LNCAP (cell line): ENCODE measurements around the gene EIF1AD.

ENCODE experiments used
- CTCF ChIP-seq: fragments of 450-650 bp; IDR thresholded peaks from 2 replicates; pipeline ENCODE4 v1.5.1; 2017; ENCODE audit warnings: mild to moderate bottlenecking

Gene EIF1AD

GRCh38 chr11:65977621-65978390 is 24.2 kb downstream of the EIF1AD start:
- TF ChIP-seq CTCF = no peak

GRCh38 chr11:65976216-65977176 is 25.5 kb downstream of the EIF1AD start:
- TF ChIP-seq CTCF = no peak

- TF ChIP-seq CTCF = no peak
Measured at GRCh38 chr11:65975771-65976170, 26.2 kb downstream of the EIF1AD start.

- TF ChIP-seq CTCF = no peak
Measured at GRCh38 chr11:65973439-65974110, 28.4 kb downstream of the EIF1AD start.

GRCh38 chr11:65972116-65972515 is 29.8 kb downstream of the EIF1AD start:
- TF ChIP-seq CTCF = no peak

- TF ChIP-seq CTCF = no peak
Measured at GRCh38 chr11:65968600-65969482, 33.1 kb downstream of the EIF1AD start.
